HL-60 (cell line): Measurements from ENCODE around the gene SPATA20.
A peak's percentile ranks its signal among the peaks of the same experiment; 100 is the strongest.

Experiments
- DNase-seq, 2 experiments: peaks; one replicate each; pipeline ENCODE4 v3.0.0-alpha.2; 2010 to 2020; ENCODE audit warnings: low read depth in 1 of 2, low spot score in 1 of 2
- H3K27ac ChIP-seq: fragments of 250-450 bp; sonication (Bioruptor Pico); replicated peaks from 2 replicates; pipeline ENCODE4 v1.5.1; 2020; ENCODE audit warnings: mild to moderate bottlenecking, moderate library complexity
- H3K27me3 ChIP-seq: fragments of 250-450 bp; sonication (Bioruptor Pico); 2 replicates; pipeline ENCODE4 v1.5.1; 2021; ENCODE audit warnings: mild to moderate bottlenecking, moderate library complexity; ENCODE audit not compliant: insufficient read depth, poor library complexity, severe bottlenecking
- H3K4me3 ChIP-seq: replicated peaks from 2 replicates; pipeline ENCODE4 v1.5.1; 2011; ENCODE audit warnings: mild to moderate bottlenecking, control low read depth, low read length; ENCODE audit not compliant: insufficient read depth
- CTCF ChIP-seq: IDR thresholded peaks from one replicate; pipeline ENCODE4 v1.5.1; 2011; ENCODE audit warnings: low read length, control low read depth, inconsistent platforms; ENCODE audit not compliant: insufficient read depth
- GABPA ChIP-seq: IDR thresholded peaks from 2 replicates; pipeline ENCODE4 v1.6.1; 2012; ENCODE audit warnings: low read depth
- POLR2AphosphoS5 ChIP-seq: IDR thresholded peaks from 2 replicates; pipeline ENCODE4 v1.6.1; 2012; ENCODE audit warnings: low read depth
- REST ChIP-seq: IDR thresholded peaks from 2 replicates; pipeline ENCODE4 v1.6.1; 2012; ENCODE audit warnings: low read depth; ENCODE audit not compliant: insufficient replicate concordance
- SPI1 ChIP-seq: IDR thresholded peaks from 2 replicates; pipeline ENCODE4 v1.6.1; 2012; ENCODE audit warnings: low read depth, mild to moderate bottlenecking, borderline replicate concordance

Gene SPATA20

GRCh38 chr17:50535407-50535806 is 11.6 kb upstream of the SPATA20 start:
- TF ChIP-seq CTCF (no peak), REST (no peak)
- no peak overlapping the region for H3K4me3 ChIP-seq
- H3K27ac ChIP-seq, result no peak overlapping the region
- DNase-seq, result no peak
- H3K27me3 ChIP-seq, result peaks cover 31% of the 10 kb centered on the region

- H3K27me3 ChIP-seq, result peaks cover 31% of the 10 kb centered on the region
- DNase-seq, result no peak
- H3K4me3 ChIP-seq, result no peak overlapping the region
- TF ChIP-seq POLR2AphosphoS5, result no peak
- TF ChIP-seq SPI1, result no peak
- no peak for TF ChIP-seq REST
- TF ChIP-seq GABPA, result no peak
- no peak overlapping the region for H3K27ac ChIP-seq
Observed at GRCh38 chr17:50536683-50537646, 10.0 kb upstream of the SPATA20 start.

- no peak for DNase-seq
- peaks cover 21% of the 10 kb centered on the region for H3K27me3 ChIP-seq
- TF ChIP-seq CTCF (no peak), REST (no peak), SPI1 (peak; percentile 34; the same call in 1 of the 2 replicates)
- H3K27ac ChIP-seq, result no peak overlapping the region
- H3K4me3 ChIP-seq, result no peak overlapping the region
Observed at GRCh38 chr17:50537721-50538548, 9.0 kb upstream of the SPATA20 start.
